ENCODE measurements around the gene DEDD.

Gene DEDD

DNA sequence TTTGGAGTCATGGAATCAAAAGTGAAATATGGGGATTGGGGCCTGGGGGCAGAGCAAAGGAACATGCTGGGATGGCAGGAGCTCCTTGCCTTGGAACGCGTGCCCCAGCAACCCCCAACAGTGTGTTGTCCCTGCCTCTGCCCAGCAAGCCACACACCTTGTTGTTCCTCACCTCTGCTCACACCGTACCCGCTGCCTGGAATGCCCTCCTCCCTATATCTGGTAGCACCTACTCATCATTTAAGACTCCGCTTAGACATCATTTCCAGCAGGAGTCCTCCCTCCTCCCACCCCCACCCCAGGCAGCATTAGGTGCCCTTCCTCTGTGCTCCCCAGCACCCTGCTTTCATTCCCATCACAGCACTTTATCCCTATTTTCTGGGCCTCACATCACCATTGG, 50.9 kb downstream of the DEDD start:
- H3K27ac ChIP-seq (ENCODE audit: low read length): no peak overlapping the region
- H3K9me3 ChIP-seq (ENCODE audit: insufficient read depth, low read length): no peaks in the 10 kb centered on the region
- no peaks in the 10 kb centered on the region for H3K79me2 ChIP-seq (ENCODE audit: low read length)
- H3K36me3 ChIP-seq (replicated peaks; ENCODE audit: low read depth, low read length): no peaks in the 10 kb centered on the region
- no peaks in the 10 kb centered on the region for H3K27me3 ChIP-seq (ENCODE audit: low read depth, low read length)
- TF ChIP-seq EZH2phosphoT487 (IDR thresholded peaks at IDR 0.05; ENCODE audit: low read depth): no peak
- TF ChIP-seq, protein P1, sequence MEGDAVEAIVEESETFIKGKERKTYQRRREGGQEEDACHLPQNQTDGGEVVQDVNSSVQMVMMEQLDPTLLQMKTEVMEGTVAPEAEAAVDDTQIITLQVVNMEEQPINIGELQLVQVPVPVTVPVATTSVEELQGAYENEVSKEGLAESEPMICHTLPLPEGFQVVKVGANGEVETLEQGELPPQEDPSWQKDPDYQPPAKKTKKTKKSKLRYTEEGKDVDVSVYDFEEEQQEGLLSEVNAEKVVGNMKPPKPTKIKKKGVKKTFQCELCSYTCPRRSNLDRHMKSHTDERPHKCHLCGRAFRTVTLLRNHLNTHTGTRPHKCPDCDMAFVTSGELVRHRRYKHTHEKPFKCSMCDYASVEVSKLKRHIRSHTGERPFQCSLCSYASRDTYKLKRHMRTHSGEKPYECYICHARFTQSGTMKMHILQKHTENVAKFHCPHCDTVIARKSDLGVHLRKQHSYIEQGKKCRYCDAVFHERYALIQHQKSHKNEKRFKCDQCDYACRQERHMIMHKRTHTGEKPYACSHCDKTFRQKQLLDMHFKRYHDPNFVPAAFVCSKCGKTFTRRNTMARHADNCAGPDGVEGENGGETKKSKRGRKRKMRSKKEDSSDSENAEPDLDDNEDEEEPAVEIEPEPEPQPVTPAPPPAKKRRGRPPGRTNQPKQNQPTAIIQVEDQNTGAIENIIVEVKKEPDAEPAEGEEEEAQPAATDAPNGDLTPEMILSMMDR (IDR thresholded peaks at IDR 0.05; ENCODE audit: low read depth, low read length): no peak
- no peaks in the 10 kb centered on the region for H4K20me1 ChIP-seq (ENCODE audit: insufficient read depth, low read length)
- H3K4me1 ChIP-seq (ENCODE audit: low read length): no peaks in the 10 kb centered on the region
- H2AFZ ChIP-seq (ENCODE audit: low read depth, low read length): no peak overlapping the region
- H3K4me2 ChIP-seq (ENCODE audit: low read length): no peak overlapping the region
- no peak overlapping the region for H3K9ac ChIP-seq (ENCODE audit: low read length)
- H3K4me3 ChIP-seq (ENCODE audit: low read length): no peak overlapping the region

DNA sequence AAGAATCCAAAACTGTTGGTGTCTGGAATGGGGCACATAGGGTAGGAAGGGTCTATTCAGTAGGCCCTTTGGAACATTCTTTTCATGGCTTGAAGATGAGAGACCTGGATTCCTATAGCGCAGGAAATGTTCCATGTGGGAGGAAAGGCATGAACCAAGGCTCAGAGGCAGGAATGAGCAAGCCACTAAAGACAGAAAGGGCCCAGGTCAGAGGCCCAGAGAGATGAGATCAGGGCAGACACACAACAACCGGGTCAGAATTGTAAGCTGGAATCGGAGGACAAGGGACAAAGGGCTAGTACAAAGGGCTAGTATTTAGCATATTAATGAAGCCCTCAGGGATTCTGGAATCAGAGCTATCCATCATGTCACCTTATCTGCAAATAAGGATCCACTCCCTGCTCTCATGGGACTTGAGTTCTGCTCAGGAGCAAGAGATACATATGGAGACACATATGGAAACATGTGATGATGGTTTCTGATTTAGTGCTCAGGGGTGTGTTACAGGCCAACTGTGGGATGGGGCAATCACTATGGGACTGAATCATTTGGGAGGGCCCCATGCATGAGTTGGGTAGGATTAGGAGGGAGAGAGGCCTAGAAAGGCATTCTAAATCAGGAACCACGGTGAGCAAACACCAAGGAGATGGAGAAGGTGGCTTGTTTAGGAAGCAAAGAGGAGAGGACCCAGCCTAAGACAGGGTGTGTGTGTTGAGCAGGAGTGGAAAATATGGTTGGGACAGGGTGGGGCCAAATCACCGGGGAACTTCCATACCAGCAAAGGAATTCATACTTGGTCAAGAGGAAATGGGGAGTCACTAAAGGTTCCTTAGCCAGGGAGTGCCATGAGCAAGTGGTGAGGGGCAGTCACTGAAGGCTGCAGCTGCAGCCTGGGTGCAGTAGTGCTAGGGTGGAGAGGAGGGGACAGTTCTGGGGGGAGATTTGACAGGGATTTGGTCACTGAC, 51.7 kb downstream of the DEDD start:
- no peak for TF ChIP-seq EZH2phosphoT487 (IDR thresholded peaks at IDR 0.05; ENCODE audit: low read depth)
- TF ChIP-seq, protein P1 (IDR thresholded peaks at IDR 0.05; ENCODE audit: low read depth, low read length): no peak
- no peaks in the 10 kb centered on the region for H3K4me1 ChIP-seq (ENCODE audit: low read length)
- H3K9ac ChIP-seq (ENCODE audit: low read length): no peak overlapping the region
- no peaks in the 10 kb centered on the region for H3K36me3 ChIP-seq (replicated peaks; ENCODE audit: low read depth, low read length)
- no peaks in the 10 kb centered on the region for H3K79me2 ChIP-seq (ENCODE audit: low read length)
- no peak overlapping the region for H2AFZ ChIP-seq (ENCODE audit: low read depth, low read length)
- no peaks in the 10 kb centered on the region for H3K9me3 ChIP-seq (ENCODE audit: insufficient read depth, low read length)
- H3K4me2 ChIP-seq (ENCODE audit: low read length): no peak overlapping the region
- H3K4me3 ChIP-seq (ENCODE audit: low read length): no peak overlapping the region
- H3K27me3 ChIP-seq (ENCODE audit: low read depth, low read length): no peaks in the 10 kb centered on the region
- no peak overlapping the region for H3K27ac ChIP-seq (ENCODE audit: low read length)
- no peaks in the 10 kb centered on the region for H4K20me1 ChIP-seq (ENCODE audit: insufficient read depth, low read length)

DNA sequence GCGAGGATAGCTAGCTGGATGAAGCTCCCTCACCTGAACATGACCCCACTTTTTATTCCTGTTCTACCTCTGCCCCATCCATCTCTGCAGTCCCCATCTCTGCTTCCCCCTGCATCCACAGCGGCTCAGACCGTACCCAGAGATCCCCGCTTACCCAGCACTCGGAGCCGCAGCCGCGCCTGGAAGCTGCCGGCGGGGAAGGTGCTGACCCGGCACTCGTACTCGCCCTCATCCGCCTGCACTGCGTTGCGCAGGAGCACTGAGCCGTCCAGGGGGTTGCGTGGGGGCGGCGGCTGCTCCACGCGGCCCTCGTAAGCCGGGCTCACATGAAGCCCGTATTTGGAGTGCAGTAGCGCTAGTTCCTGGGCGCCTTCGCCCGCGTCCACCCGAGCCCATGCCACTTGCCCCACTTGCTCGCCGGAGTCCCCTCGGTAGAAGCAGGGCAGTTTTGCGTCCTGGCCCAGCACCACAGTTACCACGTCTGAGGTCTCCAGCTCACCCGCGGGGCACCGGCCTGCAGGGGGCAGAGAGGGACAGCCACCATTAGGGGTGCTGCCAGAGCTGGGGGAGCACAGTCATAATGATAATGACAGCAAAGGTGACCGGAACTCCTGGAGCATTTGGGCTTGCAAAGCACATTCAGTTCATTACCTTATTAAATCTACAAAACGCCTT, 52.9 kb downstream of the DEDD start:
- H3K9ac ChIP-seq (ENCODE audit: low read length): no peak overlapping the region
- no peaks in the 10 kb centered on the region for H3K9me3 ChIP-seq (ENCODE audit: insufficient read depth, low read length)
- H3K27ac ChIP-seq (ENCODE audit: low read length): no peak overlapping the region
- no peaks in the 10 kb centered on the region for H3K4me1 ChIP-seq (ENCODE audit: low read length)
- no peaks in the 10 kb centered on the region for H3K36me3 ChIP-seq (replicated peaks; ENCODE audit: low read depth, low read length)
- no peak for TF ChIP-seq EZH2phosphoT487 (IDR thresholded peaks at IDR 0.05; ENCODE audit: low read depth)
- no peaks in the 10 kb centered on the region for H3K79me2 ChIP-seq (ENCODE audit: low read length)
- no peak overlapping the region for H3K4me2 ChIP-seq (ENCODE audit: low read length)
- H2AFZ ChIP-seq (ENCODE audit: low read depth, low read length): no peak overlapping the region
- no peaks in the 10 kb centered on the region for H4K20me1 ChIP-seq (ENCODE audit: insufficient read depth, low read length)
- no peaks in the 10 kb centered on the region for H3K27me3 ChIP-seq (ENCODE audit: low read depth, low read length)
- no peak overlapping the region for H3K4me3 ChIP-seq (ENCODE audit: low read length)

GRCh38 chr1:161077426-161077825, 55.0 kb downstream of the DEDD start:
- Histone ChIP-seq H3K4me2 (ENCODE audit: low read length) (no peak overlapping the region), H3K9ac (ENCODE audit: low read length) (no peak overlapping the region), H4K20me1 (ENCODE audit: insufficient read depth, low read length) (no peaks in the 10 kb centered on the region), H3K27me3 (ENCODE audit: low read depth, low read length) (no peaks in the 10 kb centered on the region), H2AFZ (ENCODE audit: low read depth, low read length) (no peak overlapping the region), H3K4me1 (ENCODE audit: low read length) (no peaks in the 10 kb centered on the region), H3K79me2 (ENCODE audit: low read length) (no peaks in the 10 kb centered on the region), H3K4me3 (ENCODE audit: low read length) (no peak overlapping the region), H3K9me3 (ENCODE audit: insufficient read depth, low read length) (no peaks in the 10 kb centered on the region), H3K36me3 (replicated peaks; ENCODE audit: low read depth, low read length) (no peaks in the 10 kb centered on the region), H3K27ac (ENCODE audit: low read length) (no peak overlapping the region)
- TF ChIP-seq, protein P1 (IDR thresholded peaks at IDR 0.05; ENCODE audit: low read depth, low read length): no peak
- no peak for TF ChIP-seq EZH2phosphoT487 (IDR thresholded peaks at IDR 0.05; ENCODE audit: low read depth)

All from OCI-LY3 (cell line).